Muscle layer of duodenum (tissue), 2 donors: ENCODE results near the gene ELFN1.
A peak's percentile ranks its signal among the peaks of the same experiment; 100 is the strongest.

Experiments used
- H3K27ac ChIP-seq: one replicate; pipeline ENCODE4 v1.7.0; 2013; ENCODE audit warnings: mild to moderate bottlenecking, low read length
- H3K27me3 ChIP-seq: one replicate; pipeline ENCODE4 v1.7.0; 2013; ENCODE audit warnings: low read depth, mild to moderate bottlenecking, control low read depth, low read length
- H3K36me3 ChIP-seq, 2 donors: one replicate each; pipeline ENCODE4 v1.7.0; 2013; ENCODE audit warnings: low read length in 2 of 2, control low read depth in 1 of 2, mild to moderate bottlenecking in 1 of 2; ENCODE audit not compliant: insufficient read depth in 2 of 2, control insufficient read depth in 1 of 2
- H3K4me1 ChIP-seq, 2 donors: one replicate each; pipeline ENCODE4 v1.7.0; 2013; ENCODE audit warnings: low read length in 2 of 2, mild to moderate bottlenecking in 2 of 2, control low read depth in 1 of 2, moderate library complexity in 1 of 2; ENCODE audit not compliant: insufficient read depth in 2 of 2, control insufficient read depth in 1 of 2
- H3K4me3 ChIP-seq, 2 donors: one replicate each; pipeline ENCODE4 v1.7.0; 2013; ENCODE audit warnings: low read length in 2 of 2, low read depth in 1 of 2, mild to moderate bottlenecking in 1 of 2
- H3K9me3 ChIP-seq, 2 donors: one replicate each; pipeline ENCODE4 v1.7.0; 2013; ENCODE audit warnings: low read length in 2 of 2, control low read depth in 1 of 2, mild to moderate bottlenecking in 1 of 2; ENCODE audit not compliant: control insufficient read depth in 1 of 2
- donor health status: healthy.

The ELFN1 gene

DNA sequence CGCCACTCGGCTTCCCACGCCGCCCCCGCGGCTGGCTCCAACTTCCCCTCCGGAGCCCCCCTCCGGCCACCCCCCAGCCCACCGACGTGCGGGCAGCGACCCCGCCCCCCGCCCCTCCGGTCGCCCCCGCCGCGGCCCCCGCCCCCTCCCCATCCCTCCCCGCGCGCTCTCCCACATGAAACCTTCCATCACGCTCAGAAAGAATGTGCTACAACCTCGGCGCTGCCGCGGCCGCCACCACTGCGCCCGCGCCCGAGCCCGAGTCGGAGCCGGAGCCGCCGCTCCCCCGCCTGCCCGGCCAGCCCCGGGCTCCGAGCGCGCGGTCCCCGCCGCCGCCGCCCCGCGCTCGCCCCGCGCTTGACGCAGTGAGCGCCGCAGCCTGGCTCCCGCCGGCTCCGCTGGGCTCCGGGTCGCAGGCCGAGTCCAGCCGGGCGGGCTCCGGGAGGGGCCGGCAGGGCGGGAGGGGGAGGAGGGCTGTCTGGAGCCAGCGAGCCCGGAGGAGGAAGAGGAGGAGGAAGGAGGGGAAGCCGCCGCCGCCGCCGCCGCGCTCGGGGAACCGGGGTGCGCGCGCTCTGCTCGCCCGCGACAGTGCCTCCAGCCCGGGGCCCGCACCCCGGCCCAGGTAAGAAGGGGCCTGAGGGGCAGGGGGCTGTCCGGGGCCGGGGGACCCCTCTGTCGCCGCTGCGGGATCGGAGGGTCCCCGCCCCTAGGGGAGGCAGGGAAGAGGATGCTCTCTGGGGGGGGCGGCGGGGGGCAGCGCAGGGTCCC, 4.3 kb upstream of the ELFN1 start:
- H3K4me3 ChIP-seq = peak overlapping the region in 1 of 2 donors; percentile 64
- no peaks in the 10 kb centered on the region for H3K9me3 ChIP-seq
- H3K36me3 ChIP-seq = no peaks in the 10 kb centered on the region
- H3K27me3 ChIP-seq = peaks cover 27% of the 10 kb centered on the region
- no peak overlapping the region for H3K27ac ChIP-seq
- H3K4me1 ChIP-seq = peaks cover 0 to 51% of the 10 kb centered on the region in 2 donors

DNA sequence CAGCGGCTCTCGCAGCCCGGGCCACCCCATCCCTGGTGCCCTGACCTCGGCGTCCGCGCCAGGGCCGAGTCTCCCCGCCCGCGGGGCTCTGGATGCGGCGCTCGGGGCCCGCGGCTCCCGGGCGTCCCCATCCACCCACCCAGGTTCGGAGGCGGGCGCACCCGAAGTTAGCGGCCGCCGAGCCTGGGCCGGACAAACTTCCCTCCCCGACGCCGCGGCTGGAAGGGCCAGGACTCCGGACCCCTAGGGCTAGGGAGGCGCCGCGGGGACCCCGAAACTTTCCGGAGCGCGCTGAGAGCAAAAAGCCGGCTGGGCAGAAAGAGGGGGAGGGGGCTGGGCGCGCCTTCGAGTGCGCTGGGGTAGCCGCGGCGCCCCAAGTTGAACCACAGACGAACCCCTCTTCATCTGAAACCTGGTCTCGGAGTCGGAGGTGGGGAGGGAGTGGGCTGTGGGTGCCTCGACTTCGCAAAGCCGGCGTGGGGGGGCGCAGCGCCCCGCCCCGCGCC, 3.7 kb upstream of the ELFN1 start:
- Histone ChIP-seq H3K27ac (no peak overlapping the region), H3K27me3 (peaks cover 33% of the 10 kb centered on the region), H3K9me3 (no peaks in the 10 kb centered on the region), H3K4me3 (peak overlapping the region in 1 of 2 donors; percentile 64), H3K36me3 (no peaks in the 10 kb centered on the region), H3K4me1 (peaks cover 0 to 52% of the 10 kb centered on the region in 2 donors)

DNA sequence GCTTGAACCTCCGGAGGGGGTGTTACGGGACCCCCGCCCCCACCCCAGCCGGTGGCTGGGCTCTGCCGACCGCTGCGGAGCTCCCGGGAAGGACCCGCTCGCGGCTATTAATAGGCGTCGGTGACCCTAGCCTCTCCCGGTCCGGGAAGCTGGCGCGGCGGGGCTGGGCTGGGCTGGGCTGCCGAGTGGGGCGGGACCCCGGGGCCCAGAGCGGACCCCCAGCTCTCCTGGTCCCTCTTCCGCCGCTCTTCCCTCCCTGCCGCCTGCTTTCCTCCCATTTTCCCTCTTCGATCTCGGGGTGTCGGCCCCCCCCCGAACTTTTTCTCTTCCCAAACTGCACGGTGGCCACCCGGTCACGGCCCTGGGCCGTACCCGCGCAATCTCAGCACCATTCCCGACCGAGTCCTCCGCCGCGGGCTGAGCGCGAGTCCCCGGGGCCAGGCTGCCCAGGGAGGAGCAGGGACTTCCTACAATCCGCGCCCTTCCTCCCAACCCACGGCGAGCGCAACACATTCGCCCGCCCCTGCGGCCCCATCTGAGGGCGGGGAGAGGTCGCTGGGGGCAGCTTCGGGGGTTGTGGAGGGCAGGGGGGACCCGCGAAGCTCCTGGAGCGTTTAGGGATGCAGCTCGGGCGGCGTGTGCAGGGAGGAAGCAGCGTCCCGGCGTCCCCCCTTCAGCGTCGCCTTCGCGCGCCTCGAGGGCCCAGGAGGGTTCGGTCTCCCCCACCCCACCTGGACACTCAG, 3.1 kb upstream of the ELFN1 start:
- H3K27me3 ChIP-seq = peaks cover 39% of the 10 kb centered on the region
- H3K36me3 ChIP-seq = no peaks in the 10 kb centered on the region
- no peak overlapping the region for H3K27ac ChIP-seq
- H3K4me1 ChIP-seq = peaks cover 0 to 52% of the 10 kb centered on the region in 2 donors
- H3K9me3 ChIP-seq = no peaks in the 10 kb centered on the region
- peak overlapping the region in 1 of 2 donors; percentile 64 for H3K4me3 ChIP-seq

DNA sequence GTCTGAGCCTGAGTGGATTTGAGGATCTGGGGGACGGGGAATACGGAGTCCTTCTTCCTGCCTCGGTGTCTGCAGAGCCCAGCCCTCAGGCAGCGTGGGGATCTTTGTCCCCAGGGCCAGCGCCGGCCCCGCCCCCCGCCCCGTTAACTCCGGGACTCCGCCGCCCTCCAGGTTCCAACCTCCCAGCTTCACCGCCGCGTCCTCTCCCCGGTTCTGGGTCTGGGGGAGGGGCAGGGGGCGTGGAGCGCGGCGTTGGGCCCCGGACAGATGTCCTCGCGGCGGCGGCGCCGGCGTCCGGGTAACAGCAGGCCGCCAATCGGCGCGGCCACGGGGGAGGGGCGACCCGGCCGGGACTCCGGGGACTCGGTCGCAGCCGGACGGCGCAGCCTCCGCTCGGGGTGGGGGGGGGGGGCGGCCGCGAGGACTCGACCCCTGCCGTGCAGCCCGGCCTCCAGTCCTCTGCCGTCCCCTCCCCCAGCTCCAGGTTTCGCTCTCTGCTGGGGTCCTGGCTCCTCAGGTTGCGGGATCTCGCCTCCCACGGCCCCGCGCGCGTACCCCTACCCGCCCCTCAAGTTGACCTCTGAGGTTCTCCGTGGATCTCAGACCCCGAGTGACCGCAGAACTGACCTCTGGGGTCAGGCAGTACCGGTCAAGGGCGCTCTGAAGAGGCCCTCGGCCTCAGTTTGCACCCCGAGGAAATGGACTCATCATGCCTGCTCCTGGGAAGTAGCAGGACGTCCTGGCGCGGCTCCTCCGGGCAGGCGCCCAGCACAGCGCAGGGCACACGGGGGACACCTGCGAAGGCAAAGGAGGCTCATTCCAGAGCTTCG, 2.3 kb upstream of the ELFN1 start:
- Histone ChIP-seq H3K27ac (no peak overlapping the region), H3K36me3 (no peaks in the 10 kb centered on the region), H3K4me1 (peaks cover 0 to 52% of the 10 kb centered on the region in 2 donors), H3K27me3 (peaks cover 32% of the 10 kb centered on the region), H3K9me3 (no peaks in the 10 kb centered on the region), H3K4me3 (peak overlapping the region in 1 of 2 donors; percentile 64)

DNA sequence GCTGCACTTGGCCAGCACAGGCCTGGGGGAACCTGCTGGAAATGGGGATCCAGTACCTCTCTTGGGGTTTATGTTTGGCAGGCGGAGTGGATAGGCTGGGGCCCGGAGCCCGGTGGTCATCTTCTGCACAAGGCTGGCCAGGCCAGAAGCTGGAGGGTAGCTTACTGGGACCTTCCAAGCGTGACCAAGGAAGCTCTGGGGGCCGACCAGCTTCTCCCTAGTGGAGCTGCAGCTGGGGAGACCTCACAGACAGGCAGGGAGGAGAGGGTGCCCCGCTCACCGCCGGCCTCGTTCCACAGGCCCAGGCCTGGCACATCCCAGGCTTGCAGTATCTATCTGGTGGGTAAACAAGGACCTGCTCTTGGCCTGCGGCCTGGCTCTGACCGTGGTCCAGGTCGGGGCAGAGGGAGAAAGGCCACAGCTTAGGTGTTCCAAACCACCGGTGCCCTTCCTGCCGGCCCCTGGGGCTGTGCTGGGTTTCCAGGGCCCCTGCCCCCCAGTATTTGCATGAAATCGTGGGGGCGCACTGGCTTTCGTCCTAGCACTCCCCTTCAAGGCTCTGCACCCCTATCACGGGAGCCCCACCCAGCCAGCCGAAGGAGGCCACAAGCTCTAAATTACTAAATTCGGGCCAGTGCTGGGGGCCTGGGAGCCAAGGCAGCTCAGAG, 1.5 kb upstream of the ELFN1 start:
- Histone ChIP-seq H3K36me3 (no peaks in the 10 kb centered on the region), H3K27ac (no peak overlapping the region), H3K4me1 (peaks cover 0 to 52% of the 10 kb centered on the region in 2 donors), H3K4me3 (no peak overlapping the region), H3K27me3 (peaks cover 24% of the 10 kb centered on the region), H3K9me3 (no peaks in the 10 kb centered on the region)

DNA sequence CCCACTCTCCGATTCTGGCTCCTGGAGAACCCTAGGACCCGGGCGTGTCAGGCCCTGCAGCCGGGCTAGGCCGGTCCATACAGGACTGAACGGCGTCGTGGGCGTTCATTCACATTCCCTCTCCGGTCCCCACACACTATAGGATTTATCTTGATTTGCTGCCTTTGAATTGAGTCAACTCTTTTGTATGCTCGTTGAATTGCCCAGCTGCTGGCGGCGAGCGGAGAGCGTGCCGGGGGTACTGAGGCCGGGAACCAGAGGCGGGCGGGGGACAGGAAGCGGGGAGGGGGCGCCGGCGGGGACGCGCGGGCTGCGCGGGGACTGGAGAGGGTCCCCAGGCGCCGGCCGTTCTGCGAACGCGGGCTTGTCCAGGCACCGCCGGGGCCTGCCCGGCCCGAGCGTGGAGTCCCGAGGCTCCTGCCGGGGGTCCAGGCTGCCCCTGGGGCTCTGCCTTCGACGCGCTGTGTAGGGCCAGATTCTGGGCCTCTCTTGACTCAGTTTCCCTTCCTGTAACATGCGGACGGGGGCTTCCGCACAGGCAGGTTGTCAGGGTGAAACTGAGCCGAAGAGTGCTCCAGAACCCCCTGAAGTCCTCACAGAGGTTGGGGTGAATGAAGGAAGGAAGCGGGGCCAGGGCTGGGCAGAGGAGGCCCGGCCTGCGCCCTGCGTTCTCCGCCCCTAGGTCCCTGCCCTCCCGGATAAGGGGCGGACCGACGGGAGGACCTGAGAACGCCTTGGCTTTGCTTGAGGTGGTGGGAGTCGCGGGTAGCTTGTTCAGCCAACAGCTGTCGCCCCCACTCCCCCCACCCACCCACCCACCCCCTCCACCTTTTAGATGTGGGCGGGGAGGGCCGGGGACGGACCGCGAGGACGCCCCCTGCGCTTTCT, 769 bp upstream of the ELFN1 start:
- no peak overlapping the region for H3K27ac ChIP-seq
- no peak overlapping the region for H3K4me3 ChIP-seq
- H3K9me3 ChIP-seq = no peaks in the 10 kb centered on the region
- H3K36me3 ChIP-seq = no peaks in the 10 kb centered on the region
- peaks cover 17% of the 10 kb centered on the region for H3K27me3 ChIP-seq
- H3K4me1 ChIP-seq = peaks cover 0 to 47% of the 10 kb centered on the region in 2 donors

DNA sequence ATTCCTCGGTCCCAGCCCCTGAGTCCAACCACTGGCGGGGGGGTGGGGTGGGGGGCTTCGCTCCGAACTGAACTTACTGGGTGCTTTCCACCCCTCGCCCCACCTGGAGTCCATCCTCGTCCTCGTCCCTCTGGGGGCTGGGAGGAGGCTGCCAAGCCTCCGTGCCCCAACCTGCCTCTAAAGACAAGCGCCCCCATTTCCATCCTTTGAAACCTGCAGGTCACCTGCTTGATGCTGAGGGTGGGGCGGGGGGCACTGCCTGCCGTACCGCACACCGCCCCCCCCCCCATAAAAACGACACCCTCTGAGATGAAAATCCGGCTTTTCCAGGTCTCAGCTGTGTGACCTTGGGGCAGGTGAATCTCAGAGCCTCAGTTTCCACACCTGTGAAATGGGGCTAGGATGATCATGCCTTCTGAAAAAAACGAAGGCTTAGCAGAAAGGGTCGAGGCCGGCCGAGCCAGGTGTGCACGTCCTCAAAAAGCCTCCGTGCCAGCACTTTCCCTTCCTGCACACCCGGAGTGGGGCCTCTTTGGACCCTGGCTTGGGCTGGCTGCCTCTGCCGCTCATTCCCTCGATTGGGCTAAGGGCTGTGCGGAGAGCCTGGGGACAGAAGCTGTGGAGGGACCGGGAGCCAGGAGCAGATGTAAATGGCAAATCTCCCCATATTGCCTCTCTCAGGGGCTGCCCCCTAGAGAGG, 967 bp downstream of the ELFN1 start:
- Histone ChIP-seq H3K27ac (no peak overlapping the region), H3K4me1 (peaks cover 0 to 34% of the 10 kb centered on the region in 2 donors), H3K9me3 (no peaks in the 10 kb centered on the region), H3K27me3 (peaks cover 17% of the 10 kb centered on the region), H3K36me3 (no peaks in the 10 kb centered on the region), H3K4me3 (no peak overlapping the region)

DNA sequence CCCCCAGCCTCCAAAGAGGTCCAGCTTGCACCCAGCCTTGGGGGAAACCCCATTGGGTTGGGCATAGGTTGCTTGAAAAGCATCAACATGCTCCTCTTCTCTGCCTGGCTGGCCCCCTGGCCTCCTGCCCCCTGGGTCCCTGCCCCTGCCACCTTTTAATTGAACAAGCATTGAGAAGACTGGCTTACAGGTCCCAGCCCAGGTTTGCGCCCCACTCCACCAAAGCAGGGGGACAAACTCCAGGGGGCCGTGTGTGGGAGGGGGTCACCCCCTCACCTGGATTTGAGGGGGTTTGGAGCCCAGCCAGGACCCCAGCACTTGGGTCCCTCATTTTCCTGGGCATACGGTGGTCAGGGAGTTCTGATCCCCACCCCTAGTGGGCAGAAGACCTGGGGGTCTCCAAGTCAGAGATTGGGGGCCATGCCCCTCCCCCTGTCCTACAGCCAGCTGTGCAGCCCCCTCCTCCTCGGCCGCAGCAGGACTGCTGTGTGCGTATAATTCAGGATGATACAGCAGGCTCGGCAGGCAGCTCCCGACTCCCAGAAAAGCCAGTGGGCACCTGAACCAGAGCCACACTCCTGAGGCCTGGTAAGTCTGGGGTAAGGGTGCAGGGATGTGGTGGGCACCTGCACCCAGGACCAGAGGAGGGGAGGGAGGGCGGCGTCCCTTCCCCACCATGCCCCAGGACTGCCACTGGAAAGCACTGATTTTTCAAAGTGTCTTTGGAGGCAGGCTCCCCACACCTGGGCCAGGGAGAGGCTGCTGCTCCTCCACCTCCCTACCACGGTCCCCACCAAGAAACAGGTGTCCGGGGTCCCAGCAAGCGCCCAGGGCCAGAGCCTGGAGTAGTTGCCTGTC, 1.7 kb downstream of the ELFN1 start:
- H3K27me3 ChIP-seq = peaks cover 17% of the 10 kb centered on the region
- no peak overlapping the region for H3K4me3 ChIP-seq
- H3K4me1 ChIP-seq = peaks cover 0 to 26% of the 10 kb centered on the region in 2 donors
- H3K9me3 ChIP-seq = no peaks in the 10 kb centered on the region
- H3K27ac ChIP-seq = no peak overlapping the region
- H3K36me3 ChIP-seq = no peaks in the 10 kb centered on the region

DNA sequence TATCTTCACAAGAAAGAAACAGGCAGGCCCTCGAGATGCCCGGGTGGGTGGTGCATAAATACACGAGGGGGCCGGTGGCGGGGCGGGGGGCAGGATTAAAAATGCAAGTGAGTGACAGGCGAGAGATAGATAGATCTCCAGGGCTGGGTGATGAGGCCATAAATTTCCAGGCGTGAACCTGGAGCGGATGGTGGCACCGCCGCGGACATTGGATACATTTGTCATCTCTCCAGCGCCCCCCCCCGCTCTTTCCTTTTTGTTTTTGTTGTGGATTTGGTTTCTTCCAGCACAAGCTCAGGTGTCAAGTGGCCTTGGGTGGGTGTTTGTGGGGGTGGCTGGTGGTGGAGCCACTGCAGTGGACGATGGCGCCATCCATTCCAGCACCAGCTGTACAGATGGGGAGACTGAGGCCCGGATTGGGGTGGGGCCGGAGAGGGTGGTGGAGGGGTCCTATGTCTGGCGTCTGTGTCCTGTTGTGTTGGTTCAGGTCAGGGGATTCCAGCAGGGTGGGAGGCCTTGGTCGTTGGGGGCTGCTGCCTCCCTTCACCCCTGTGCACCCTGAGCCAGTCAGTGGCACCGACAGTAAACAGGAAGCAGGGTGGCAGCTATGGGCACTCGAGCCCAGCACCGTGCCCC, 2.9 kb downstream of the ELFN1 start:
- Histone ChIP-seq H3K9me3 (no peaks in the 10 kb centered on the region), H3K4me3 (no peak overlapping the region), H3K27me3 (peaks cover 16% of the 10 kb centered on the region), H3K4me1 (peaks cover 0 to 15% of the 10 kb centered on the region in 2 donors), H3K27ac (no peak overlapping the region), H3K36me3 (no peaks in the 10 kb centered on the region)
